LNCAP (cell line): Measurements from ENCODE around the gene SPRYD4.
A peak's percentile ranks its signal among the peaks of the same experiment; 100 is the strongest.

Source experiments
- TF ChIP-seq, protein P1 (sequence below): fragments of 450-650 bp; IDR thresholded peaks from 2 replicates; pipeline ENCODE4 v1.5.1; 2017; ENCODE audit warnings: mild to moderate bottlenecking

The SPRYD4 gene

DNA sequence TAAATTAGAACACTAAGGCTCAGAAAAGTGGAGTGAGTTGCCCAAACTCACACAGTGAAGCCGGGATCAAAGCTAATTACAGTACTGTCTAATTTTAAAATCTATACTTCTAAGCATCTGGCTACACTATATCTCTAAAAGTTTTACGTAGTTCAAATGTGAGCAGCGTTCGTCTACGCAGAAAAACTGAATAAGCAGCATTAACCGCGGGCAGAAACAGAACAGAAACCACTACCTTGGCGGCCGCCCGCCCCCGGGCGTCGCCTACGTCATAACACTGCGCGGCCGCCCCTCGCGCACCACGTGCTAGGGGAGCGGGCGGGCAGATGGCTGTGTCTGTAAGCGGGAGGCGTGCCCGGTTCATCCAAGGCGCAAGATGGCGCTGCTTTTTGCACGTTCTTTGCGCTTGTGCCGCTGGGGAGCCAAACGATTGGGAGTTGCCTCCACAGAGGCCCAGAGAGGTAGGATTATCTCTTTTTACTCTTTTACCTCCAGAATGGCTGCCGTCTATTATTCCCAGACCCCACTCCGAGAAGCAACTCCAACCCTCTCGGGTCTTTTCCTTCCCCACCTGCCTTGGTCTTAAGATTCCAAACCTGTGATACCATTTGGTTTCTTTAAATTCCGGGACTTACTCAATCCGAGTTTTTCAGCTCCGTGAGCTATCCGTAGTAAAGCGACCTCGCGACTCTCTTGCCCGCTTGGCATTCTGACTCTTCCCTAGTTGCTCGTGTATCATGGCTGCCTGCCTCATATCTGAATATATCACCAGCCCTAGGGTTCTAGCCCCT lies at the start of gene SPRYD4:
SPRYD4 (plus strand) TSS at position 363 of the 791 bp plus-strand sequence; CDS start at position 377, 14 bp downstream.
- TF ChIP-seq, protein P1, sequence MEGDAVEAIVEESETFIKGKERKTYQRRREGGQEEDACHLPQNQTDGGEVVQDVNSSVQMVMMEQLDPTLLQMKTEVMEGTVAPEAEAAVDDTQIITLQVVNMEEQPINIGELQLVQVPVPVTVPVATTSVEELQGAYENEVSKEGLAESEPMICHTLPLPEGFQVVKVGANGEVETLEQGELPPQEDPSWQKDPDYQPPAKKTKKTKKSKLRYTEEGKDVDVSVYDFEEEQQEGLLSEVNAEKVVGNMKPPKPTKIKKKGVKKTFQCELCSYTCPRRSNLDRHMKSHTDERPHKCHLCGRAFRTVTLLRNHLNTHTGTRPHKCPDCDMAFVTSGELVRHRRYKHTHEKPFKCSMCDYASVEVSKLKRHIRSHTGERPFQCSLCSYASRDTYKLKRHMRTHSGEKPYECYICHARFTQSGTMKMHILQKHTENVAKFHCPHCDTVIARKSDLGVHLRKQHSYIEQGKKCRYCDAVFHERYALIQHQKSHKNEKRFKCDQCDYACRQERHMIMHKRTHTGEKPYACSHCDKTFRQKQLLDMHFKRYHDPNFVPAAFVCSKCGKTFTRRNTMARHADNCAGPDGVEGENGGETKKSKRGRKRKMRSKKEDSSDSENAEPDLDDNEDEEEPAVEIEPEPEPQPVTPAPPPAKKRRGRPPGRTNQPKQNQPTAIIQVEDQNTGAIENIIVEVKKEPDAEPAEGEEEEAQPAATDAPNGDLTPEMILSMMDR: peak; percentile 49; the same call in 1 of the 2 replicates

GRCh38 chr12:56420411-56420810 lies 48.0 kb upstream of the SPRYD4 start:
- TF ChIP-seq, protein P1: no peak

GRCh38 chr12:56425193-56425592 lies 43.2 kb upstream of the SPRYD4 start:
- TF ChIP-seq, protein P1: no peak

GRCh38 chr12:56425940-56426438 lies 42.4 kb upstream of the SPRYD4 start:
- TF ChIP-seq, protein P1: no peak

GRCh38 chr12:56431288-56431687 lies 37.1 kb upstream of the SPRYD4 start:
- TF ChIP-seq, protein P1: no peak

GRCh38 chr12:56431850-56432249 lies 36.5 kb upstream of the SPRYD4 start:
- TF ChIP-seq, protein P1: no peak

GRCh38 chr12:56434828-56435227 lies 33.5 kb upstream of the SPRYD4 start:
- TF ChIP-seq, protein P1: no peak
